Measurements from ENCODE around the gene FAS.

DNA sequence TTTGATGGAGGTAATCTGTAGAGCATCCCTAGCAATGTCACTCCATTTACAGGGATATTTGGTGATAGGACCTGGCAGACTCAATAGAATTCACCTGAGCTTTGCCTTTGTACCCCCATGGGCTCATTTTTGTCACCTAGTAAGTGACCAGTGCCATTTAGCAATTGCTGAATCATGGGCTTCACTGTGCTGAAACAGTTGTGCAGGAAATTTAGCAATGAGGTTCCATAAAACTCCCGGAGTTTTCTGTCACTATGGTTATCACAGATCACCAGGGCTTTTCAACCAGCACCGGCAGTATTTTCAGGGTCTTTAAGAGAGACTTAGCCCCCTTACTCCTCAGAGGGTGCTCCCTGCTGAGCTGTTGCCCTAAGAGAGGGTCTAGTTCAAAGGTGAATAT, 40.2 kb downstream of the FAS start:
- TF ChIP-seq, protein P1, sequence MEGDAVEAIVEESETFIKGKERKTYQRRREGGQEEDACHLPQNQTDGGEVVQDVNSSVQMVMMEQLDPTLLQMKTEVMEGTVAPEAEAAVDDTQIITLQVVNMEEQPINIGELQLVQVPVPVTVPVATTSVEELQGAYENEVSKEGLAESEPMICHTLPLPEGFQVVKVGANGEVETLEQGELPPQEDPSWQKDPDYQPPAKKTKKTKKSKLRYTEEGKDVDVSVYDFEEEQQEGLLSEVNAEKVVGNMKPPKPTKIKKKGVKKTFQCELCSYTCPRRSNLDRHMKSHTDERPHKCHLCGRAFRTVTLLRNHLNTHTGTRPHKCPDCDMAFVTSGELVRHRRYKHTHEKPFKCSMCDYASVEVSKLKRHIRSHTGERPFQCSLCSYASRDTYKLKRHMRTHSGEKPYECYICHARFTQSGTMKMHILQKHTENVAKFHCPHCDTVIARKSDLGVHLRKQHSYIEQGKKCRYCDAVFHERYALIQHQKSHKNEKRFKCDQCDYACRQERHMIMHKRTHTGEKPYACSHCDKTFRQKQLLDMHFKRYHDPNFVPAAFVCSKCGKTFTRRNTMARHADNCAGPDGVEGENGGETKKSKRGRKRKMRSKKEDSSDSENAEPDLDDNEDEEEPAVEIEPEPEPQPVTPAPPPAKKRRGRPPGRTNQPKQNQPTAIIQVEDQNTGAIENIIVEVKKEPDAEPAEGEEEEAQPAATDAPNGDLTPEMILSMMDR (IDR thresholded peaks at IDR 0.05; ENCODE audit: low read depth, low read length), result no peak
- TF ChIP-seq EZH2phosphoT487 (IDR thresholded peaks at IDR 0.05; ENCODE audit: low read depth), result no peak
